Measurements from ENCODE around the gene POLL. TPM values are rescaled to one million over a fixed set of nuclear protein-coding genes. Genes with fewer than 3 reads are reported as not detected.

Gene POLL
- total and polyA plus RNA-seq, 2 donors (not counting 3 experiments of a cell fraction or from before 2014, with no cell fraction given): 34.3 to 42.3 TPM

DNA sequence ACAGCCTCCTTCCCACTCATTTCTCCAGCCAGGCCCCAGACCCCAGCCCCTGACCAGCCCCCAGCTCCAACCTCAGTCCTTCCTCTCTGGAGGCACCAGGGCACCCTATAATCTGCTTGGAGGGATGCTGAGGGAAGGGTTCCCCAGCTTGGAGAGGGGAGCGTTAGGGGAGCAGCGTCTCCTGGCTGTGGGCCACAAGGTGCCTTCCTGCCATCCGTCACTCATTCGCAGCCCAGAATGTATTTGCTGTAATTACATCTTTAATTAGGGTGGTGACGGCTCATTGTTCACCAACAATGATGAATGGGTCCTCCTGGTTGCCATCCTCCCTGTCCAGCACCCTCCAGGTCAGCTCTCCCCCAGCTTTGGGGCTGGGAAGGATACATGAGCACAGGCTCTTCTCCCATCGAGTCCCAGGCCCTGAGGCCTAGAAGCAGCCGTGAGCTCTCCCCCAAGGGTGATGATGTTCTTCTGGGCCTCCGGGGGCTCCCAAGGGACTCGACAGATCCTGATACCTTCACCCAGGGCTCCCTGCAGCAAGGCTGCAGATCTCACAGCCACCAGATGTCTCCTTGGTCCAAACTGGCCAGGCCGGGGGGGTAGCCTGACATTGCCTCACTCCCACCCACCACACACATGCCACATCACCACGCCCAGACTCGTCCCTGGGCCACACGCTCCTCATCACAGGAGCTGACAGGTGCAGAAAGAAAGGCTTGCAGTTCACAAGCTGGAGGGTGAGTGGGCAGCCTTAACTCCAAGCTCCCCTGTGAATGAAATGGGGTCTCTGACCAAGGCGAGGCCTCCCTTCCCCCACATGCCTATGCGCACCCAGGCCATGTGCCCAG, 26.8 kb downstream of the POLL start:
- H2AFZ ChIP-seq (ENCODE audit: low read depth, low read length): no peak overlapping the region
- peaks cover 7 to 8% of the 10 kb centered on the region in 2 experiments for H3K27me3 ChIP-seq (ENCODE audit: control insufficient read depth in 2 of 2, insufficient read depth in 2 of 2, low read length in 2 of 2)
- BruUV-seq (replicated peaks): no TSS peak
- H3K4me1 ChIP-seq (ENCODE audit: control insufficient read depth, extremely low read depth, insufficient read depth, low read length): no peaks in the 10 kb centered on the region
- dilution Hi-C loops (cut with MboI; ENCODE audit: extremely low pct_ligation_motif_present, low sequenced_read_pairs): no loop called here
- POLR2A ChIA-PET: no interaction called here
- H3K27ac ChIP-seq (ENCODE audit: insufficient read depth, low read depth, low read length): no peak overlapping the region
- DNase-seq (ENCODE audit: low read depth, low spot score) (no peak), FAIRE-seq (no peak)
- H3K4me2 ChIP-seq (ENCODE audit: insufficient read depth, low read length): no peak overlapping the region
- H3K9me1 ChIP-seq (replicated peaks; ENCODE audit: control insufficient read depth, extremely low read depth, insufficient read depth, low read length): no peaks in the 10 kb centered on the region
- H3K36me3 ChIP-seq (ENCODE audit: control insufficient read depth in 2 of 2, extremely low read depth in 1 of 2, insufficient read depth in 2 of 2, low read length in 2 of 2): no peaks in the 10 kb centered on the region
- CTCF ChIA-PET: interaction anchor here (1.0 to 1.5 kb wide), 4 partner anchors 8 to 11 kb away, joined by 3 to 7 read pairs (median 4); no protein-coding TSS in a partner anchor
- H4K20me1 ChIP-seq (replicated peaks; ENCODE audit: control insufficient read depth, extremely low read depth, insufficient read depth, low read length): no peaks in the 10 kb centered on the region
- H3K79me2 ChIP-seq (ENCODE audit: control insufficient read depth, insufficient read depth, low read length): no peaks in the 10 kb centered on the region
- no peak overlapping the region for H3K4me3 ChIP-seq (replicated peaks in 1 of 3; ENCODE audit: insufficient read depth in 1 of 3, low read depth in 1 of 3, low read length in 3 of 3)
- H3K9me3 ChIP-seq (replicated peaks; ENCODE audit: control insufficient read depth, insufficient read depth, low read length): no peaks in the 10 kb centered on the region
- intact Hi-C loops (cut with micrococcal nuclease): no loop called here
- TF ChIP-seq, protein P1, sequence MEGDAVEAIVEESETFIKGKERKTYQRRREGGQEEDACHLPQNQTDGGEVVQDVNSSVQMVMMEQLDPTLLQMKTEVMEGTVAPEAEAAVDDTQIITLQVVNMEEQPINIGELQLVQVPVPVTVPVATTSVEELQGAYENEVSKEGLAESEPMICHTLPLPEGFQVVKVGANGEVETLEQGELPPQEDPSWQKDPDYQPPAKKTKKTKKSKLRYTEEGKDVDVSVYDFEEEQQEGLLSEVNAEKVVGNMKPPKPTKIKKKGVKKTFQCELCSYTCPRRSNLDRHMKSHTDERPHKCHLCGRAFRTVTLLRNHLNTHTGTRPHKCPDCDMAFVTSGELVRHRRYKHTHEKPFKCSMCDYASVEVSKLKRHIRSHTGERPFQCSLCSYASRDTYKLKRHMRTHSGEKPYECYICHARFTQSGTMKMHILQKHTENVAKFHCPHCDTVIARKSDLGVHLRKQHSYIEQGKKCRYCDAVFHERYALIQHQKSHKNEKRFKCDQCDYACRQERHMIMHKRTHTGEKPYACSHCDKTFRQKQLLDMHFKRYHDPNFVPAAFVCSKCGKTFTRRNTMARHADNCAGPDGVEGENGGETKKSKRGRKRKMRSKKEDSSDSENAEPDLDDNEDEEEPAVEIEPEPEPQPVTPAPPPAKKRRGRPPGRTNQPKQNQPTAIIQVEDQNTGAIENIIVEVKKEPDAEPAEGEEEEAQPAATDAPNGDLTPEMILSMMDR (IDR thresholded peaks at IDR 0.05; ENCODE audit: extremely low read depth in 1 of 2, insufficient read depth in 1 of 2, low read depth in 1 of 2, low read length in 2 of 2): no peak
- TF ChIP-seq POLR2AphosphoS5 (IDR thresholded peaks at IDR 0.05; ENCODE audit: insufficient read depth, low read depth, low read length): no peak
- TF ChIP-seq JUN (IDR thresholded peaks at IDR 0.05; ENCODE audit: borderline replicate concordance, insufficient read depth, insufficient read length, low read depth): no peak
- no peak for TF ChIP-seq POLR2A (IDR thresholded peaks at IDR 0.05; ENCODE audit: low read depth, low read length)
- no peak for TF ChIP-seq MYC (IDR thresholded peaks at IDR 0.05; ENCODE audit: low read depth, low read length)
- TF ChIP-seq GATA2 (IDR thresholded peaks at IDR 0.05; ENCODE audit: insufficient read depth, insufficient read length, low read depth, low read length): no peak
- TF ChIP-seq FOS (IDR thresholded peaks at IDR 0.05; ENCODE audit: borderline replicate concordance, insufficient read depth, low read length): no peak
- TF ChIP-seq EZH2 (IDR thresholded peaks at IDR 0.05; ENCODE audit: borderline replicate concordance, low read depth, low read length, severe bottlenecking): no peak
- TF ChIP-seq, protein P2, sequence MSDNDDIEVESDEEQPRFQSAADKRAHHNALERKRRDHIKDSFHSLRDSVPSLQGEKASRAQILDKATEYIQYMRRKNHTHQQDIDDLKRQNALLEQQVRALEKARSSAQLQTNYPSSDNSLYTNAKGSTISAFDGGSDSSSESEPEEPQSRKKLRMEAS (IDR thresholded peaks at IDR 0.05; ENCODE audit: insufficient read depth, insufficient read length): no peak
- H3K9ac ChIP-seq (replicated peaks; ENCODE audit: extremely low read depth, insufficient read depth, low read length): no peak overlapping the region

All from endothelial cell of umbilical vein (primary cell).